HG03342 (cell line): ENCODE results near the gene C17orf78.
"Not testable (repeated sequence)": the region's sequence is repeated elsewhere in the genome, so short reads cannot be mapped to it uniquely, and the experiment has no call there.

Experiments
- ATAC-seq: cut with Tn5 transposase; IDR thresholded peaks from one replicate; pipeline ENCODE4 v1.9.1; 2021; ENCODE audit warnings: mild to moderate bottlenecking, moderate library complexity; ENCODE audit not compliant: unreplicated experiment

C17orf78 gene

DNA sequence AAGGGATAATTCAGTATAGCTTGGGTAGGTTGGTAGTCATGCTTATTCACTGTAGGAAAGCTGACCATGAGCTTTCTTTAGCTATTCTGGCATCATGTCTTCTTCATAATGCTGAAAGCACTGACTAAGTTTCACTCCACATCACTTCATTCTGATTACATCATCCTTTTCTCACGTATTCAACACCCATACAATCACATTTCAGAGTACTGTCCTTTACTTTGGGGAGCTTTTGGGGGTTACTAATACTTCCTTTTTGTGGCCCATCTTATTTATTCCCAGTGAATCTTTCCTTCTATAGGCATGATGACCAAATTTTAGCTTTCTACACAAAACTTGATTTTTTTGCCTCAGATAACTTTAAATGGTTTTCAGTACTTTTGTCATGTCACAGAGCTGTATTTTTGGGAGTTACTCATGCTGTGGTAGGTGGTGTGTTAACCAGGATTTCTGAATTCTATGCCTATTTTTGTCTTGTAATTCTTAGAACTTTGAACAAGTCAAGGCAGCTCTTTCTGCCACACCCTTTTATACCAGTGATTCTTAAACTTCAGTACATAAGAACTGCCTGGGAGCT, 54.4 kb downstream of the C17orf78 start:
- no peak for ATAC-seq

DNA sequence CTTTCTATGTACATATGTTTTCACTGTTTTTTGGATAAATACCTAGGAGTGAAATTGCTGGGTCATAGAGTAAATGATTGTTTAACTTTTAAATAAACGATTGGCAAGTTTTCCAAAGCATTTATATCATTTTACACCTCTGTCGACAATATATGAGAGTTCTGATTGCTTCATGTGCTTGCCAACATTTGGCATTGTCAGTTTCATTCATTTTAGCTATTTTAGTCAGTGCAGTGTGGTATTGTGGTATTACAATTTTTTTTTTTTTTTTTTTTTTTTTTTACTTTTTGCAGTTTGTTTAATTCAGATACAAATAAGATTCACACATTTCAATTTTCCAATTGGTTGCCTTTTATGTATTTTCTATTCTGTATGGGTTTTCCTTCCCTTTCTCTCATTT, 56.9 kb downstream of the C17orf78 start:
- ATAC-seq, result no peak

- ATAC-seq, result no peak
These were observed 62.4 kb downstream of the C17orf78 start for GRCh38 chr17:37438141-37438540.

DNA sequence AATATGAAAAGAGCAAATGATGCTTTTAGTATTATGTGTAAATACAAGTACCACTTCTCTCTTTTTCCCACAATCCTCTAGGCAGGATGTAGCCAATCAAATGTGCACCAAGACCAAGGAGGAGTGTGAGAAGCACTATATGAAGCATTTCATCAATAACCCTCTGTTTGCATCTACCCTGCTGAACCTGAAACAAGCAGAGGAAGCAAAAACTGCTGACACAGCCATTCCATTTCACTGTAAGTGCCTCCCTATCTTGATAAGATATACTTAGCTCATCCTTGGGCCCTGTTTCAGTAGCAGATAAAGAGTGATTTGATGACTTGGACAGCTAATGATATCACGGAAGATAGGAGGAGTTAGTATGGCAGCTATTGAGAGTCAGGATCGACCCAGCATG, 64.6 kb downstream of the C17orf78 start:
- no peak for ATAC-seq

DNA sequence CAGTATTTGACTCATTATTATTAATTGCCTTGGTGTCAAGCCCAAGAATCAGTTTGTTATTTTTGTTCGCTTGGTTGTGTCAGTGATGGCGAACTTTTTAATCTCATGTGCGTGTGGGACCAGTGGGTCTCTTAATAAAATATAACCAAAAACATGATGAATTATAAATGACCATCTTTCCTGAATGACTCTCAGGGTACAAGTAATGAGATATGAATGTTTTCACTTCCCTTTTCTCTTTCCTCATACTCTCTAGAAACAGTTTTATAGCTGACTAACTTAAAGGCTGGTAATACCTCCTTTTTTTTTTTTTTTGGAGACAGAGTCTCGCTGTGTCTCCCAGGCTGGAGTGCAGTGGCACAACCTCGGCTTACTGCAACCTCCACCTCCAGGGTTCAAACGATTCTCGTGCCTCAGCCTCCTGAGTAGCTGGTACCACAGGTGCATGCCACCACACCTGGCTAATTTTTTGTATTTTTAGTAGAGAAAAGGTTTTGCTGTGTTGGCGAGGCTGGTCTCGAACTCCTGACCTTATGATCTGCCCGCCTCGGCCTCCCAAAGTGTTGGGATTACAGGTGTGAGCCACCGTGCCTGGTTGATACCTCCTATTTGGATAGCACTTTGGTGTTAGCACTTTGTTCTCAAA, 65.7 kb downstream of the C17orf78 start:
- not testable (repeated sequence) for ATAC-seq
